K562 (cell line): Measurements from ENCODE around the gene NRM. TPM values are rescaled to one million over a fixed set of nuclear protein-coding genes. Genes with fewer than 3 reads are reported as not detected.
A peak's percentile ranks its signal among the peaks of the same experiment; 100 is the strongest.

Source experiments
- ARID3A ChIP-seq: IDR thresholded peaks from 2 replicates; pipeline ENCODE4 v1.6.1; 2012; ENCODE audit warnings: low read depth, low read length, improper control_type of control experiment, borderline replicate concordance
- ATF6 ChIP-seq: sonication (generic); formaldehyde crosslinking; IDR thresholded peaks from 2 replicates; pipeline ENCODE4 v1.4.0; 2020; ENCODE audit warnings: mild to moderate bottlenecking, missing genetic modification reagents
- E2F1 ChIP-seq: sonication (generic); formaldehyde crosslinking; IDR thresholded peaks from 2 replicates; pipeline ENCODE4 v1.8.1; 2023; ENCODE audit warnings: mild to moderate bottlenecking, missing genetic modification reagents, moderate library complexity
- ELF2 ChIP-seq: fragments of 250-450 bp; sonication (Bioruptor Pico); IDR thresholded peaks from 2 replicates; pipeline ENCODE4 v1.5.0; 2021; ENCODE audit warnings: mild to moderate bottlenecking
- ESRRA ChIP-seq: fragments of 450-650 bp; IDR thresholded peaks from 2 replicates; pipeline ENCODE4 v1.6.1; 2014; ENCODE audit warnings: low read depth, mild to moderate bottlenecking, moderate library complexity, borderline replicate concordance
- ETV5 ChIP-seq: sonication (generic); formaldehyde crosslinking; IDR thresholded peaks from 2 replicates; pipeline ENCODE4 v1.4.0; 2020; ENCODE audit warnings: low read depth, mild to moderate bottlenecking, missing genetic modification reagents
- FOSL1 ChIP-seq: fragments of 200-800 bp; sonication (Bioruptor generic); conservative IDR thresholded peaks from 2 replicates; pipeline ENCODE4 v1.6.1; 2016; ENCODE audit warnings: missing genetic modification characterization, missing compliant biosample characterization
- FOXJ2 ChIP-seq: fragments of 200-800 bp; sonication (Bioruptor generic); IDR thresholded peaks from 2 replicates; pipeline ENCODE4 v1.6.1; 2016; ENCODE audit warnings: missing genetic modification characterization, missing compliant biosample characterization
- FOXK2 ChIP-seq, 2 experiments: fragments of 450-650 bp; IDR thresholded peaks in 1 of 2; conservative IDR thresholded peaks in 1 of 2; 2 replicates each; pipeline ENCODE4 v1.6.1; 2016; ENCODE audit warnings: low read depth in 2 of 2, mild to moderate bottlenecking in 1 of 2
- GABPB2 ChIP-seq: fragments of 250-450 bp; sonication (Bioruptor Pico); conservative IDR thresholded peaks from 2 replicates; pipeline ENCODE4 v1.5.1; 2021; ENCODE audit warnings: mild to moderate bottlenecking
- GATAD2B ChIP-seq: fragments of 450-650 bp; IDR thresholded peaks from 2 replicates; pipeline ENCODE4 v1.6.1; 2017; ENCODE audit warnings: mild to moderate bottlenecking, borderline replicate concordance
- GTF2E2 ChIP-seq: fragments of 200-800 bp; sonication (Bioruptor generic); IDR thresholded peaks from 2 replicates; pipeline ENCODE4 v1.6.1; 2016; ENCODE audit warnings: missing genetic modification characterization, missing compliant biosample characterization
- KDM2B ChIP-seq: fragments of 250-450 bp; sonication (Bioruptor Pico); IDR thresholded peaks from 2 replicates; pipeline ENCODE4 v1.8.0; 2021; ENCODE audit warnings: mild to moderate bottlenecking, moderate library complexity
- L3MBTL2 ChIP-seq: fragments of 450-650 bp; IDR thresholded peaks from 2 replicates; pipeline ENCODE4 v1.6.1; 2016; ENCODE audit warnings: mild to moderate bottlenecking, moderate library complexity
- LEF1 ChIP-seq: fragments of 450-650 bp; IDR thresholded peaks from 2 replicates; pipeline ENCODE4 v1.6.1; 2016; ENCODE audit warnings: mild to moderate bottlenecking
- MAFF ChIP-seq: IDR thresholded peaks from 2 replicates; pipeline ENCODE4 v1.6.1; 2012; ENCODE audit warnings: low read length, improper control_type of control experiment
- MLX ChIP-seq, 2 experiments: fragments of 450-650 bp in 1 of 2; sonication (generic) in 1 of 2; formaldehyde crosslinking; conservative IDR thresholded peaks; 2 replicates each; pipeline versions ENCODE4 v1.4.0 to v1.8.1; 2020 to 2022; ENCODE audit warnings: mild to moderate bottlenecking in 1 of 2, missing genetic modification reagents in 1 of 2
- POU5F1 ChIP-seq: fragments of 150-350 bp; IDR thresholded peaks from 2 replicates; pipeline ENCODE4 v1.6.1; 2014; ENCODE audit warnings: borderline replicate concordance, low read length, low read depth, mild to moderate bottlenecking; ENCODE audit not compliant: partially characterized antibody
- ZBTB1 ChIP-seq: sonication (generic); formaldehyde crosslinking; IDR thresholded peaks from 2 replicates; pipeline ENCODE4 v1.8.1; 2023; ENCODE audit warnings: missing genetic modification reagents, low read depth, mild to moderate bottlenecking, borderline replicate concordance
- ZBTB17 ChIP-seq: fragments of 450-650 bp; formaldehyde crosslinking; IDR thresholded peaks from 2 replicates; pipeline ENCODE4 v1.4.0; 2020; ENCODE audit warnings: mild to moderate bottlenecking
- ZBTB26 ChIP-seq: fragments of 450-650 bp; formaldehyde crosslinking; IDR thresholded peaks from 2 replicates; pipeline ENCODE4 v1.4.0; 2022; ENCODE audit warnings: missing genetic modification characterization
- polyA plus RNA-seq, 8 experiments: library from polyadenylated mRNA; depleted of rRNA in 4 of 8; stranded (reverse) in 5 of 8; unstranded in 3 of 8; fragments of >200 nt; fragmentation: Nextera tagmentation in 2 of 8; fragmentation: Illumina TruSeq in 1 of 8; extraction: Ambion mirVana in 2 of 8; extraction: Trizol in 1 of 8; gene quantifications; 2 replicates each; pipeline versions ENCODE4 v1.2.1 to v1.2.3, GENCODE V29; 2011 to 2014; ENCODE audit warnings: inconsistent platforms in 1 of 8, missing spikeins in 1 of 8
- total RNA-seq, 7 experiments: library from RNA; depleted of rRNA in 6 of 7; stranded (reverse); fragments of >200 nt in 6 of 7; fragmentation: Illumina TruSeq in 2 of 7; extraction: Trizol in 2 of 7; gene quantifications; 2 replicates each; pipeline versions ENCODE4 v1.2.1 to v1.2.3, GENCODE V29; 2011 to 2021; ENCODE audit warnings: low replicate concordance in 1 of 7

The NRM gene
- total and polyA plus RNA-seq, 9 of the 15 experiments (the other 6 are each of a cell fraction or from before 2014, with no cell fraction given): 9.7 to 58.2 (median 18.1) TPM

- TF ChIP-seq MLX (CRISPR knock-in tag; conservative IDR thresholded peaks at IDR 0.05) (0 out of 4 replicates have a peak, but pooled peaks of 1 of the 2 experiments have one; percentile 31), ZBTB26 (CRISPR knock-in tag) (no peak), ATF6 (CRISPR knock-in tag) (peak; percentile 93; the same call in 1 of the 2 replicates), FOXJ2 (peak; percentile 88), POU5F1 (peak; percentile 75), ZBTB17 (CRISPR knock-in tag) (0 out of 2 replicates have a peak, but pooled peaks have one; percentile 21), ETV5 (peak; percentile 94), FOSL1 (peak; percentile 96), GABPB2 (CRISPR knock-in tag) (no peak), LEF1 (peak; percentile 58; the same call in 1 of the 2 replicates), GTF2E2 (peak; percentile 96; the same call in 1 of the 2 replicates), ARID3A (0 out of 2 replicates have a peak, but pooled peaks have one; percentile 52), KDM2B (CRISPR knock-in tag) (peak; percentile 84; the same call in 1 of the 2 replicates), FOXK2 (conservative IDR thresholded peaks at IDR 0.05 in 1 of 2, IDR thresholded peaks at IDR 0.05 in 1 of 2; ENCODE audit: low read depth in 2 of 2) (peak; percentile 76 to 87), ZBTB1 (no peak), MAFF (peak; percentile 96), L3MBTL2 (peak; percentile 80), E2F1 (CRISPR knock-in tag) (peak; percentile 100), ELF2 (CRISPR knock-in tag) (0 out of 2 replicates have a peak, but pooled peaks have one; percentile 19), ESRRA (peak; percentile 95; the same call in 1 of the 2 replicates), GATAD2B (peak; percentile 89)
Measured at GRCh38 chr6:30717129-30717844, 26.5 kb upstream of the NRM start, which contains the start of gene MDC1 (continued).
